Adipose tissue (tissue), 3 donors: ENCODE results near the gene EVA1B. TPM values are rescaled to one million over a fixed set of nuclear protein-coding genes. Genes with fewer than 3 reads are reported as not detected.

Experiments used
- H3K27ac ChIP-seq: one replicate; pipeline ENCODE4 v1.5.1; 2013; ENCODE audit warnings: low read depth, low read length
- WGBS, 3 donors: extraction: QIAGEN DNeasy Blood & Tissue Kit; methylation state at CpG; one replicate each; pipeline ENCODE4 v1.1.7; 2013; 5-methylcytosine and 5-hydroxymethylcytosine counted together
- polyA plus RNA-seq, 3 donors: library from polyadenylated mRNA; stranded (reverse); fragments of 200-250 nt; gene quantifications; one replicate each; pipeline ENCODE4 v1.2.3, GENCODE V29; 2013
- donor health status: healthy with polysubstance abuse.
- donor health status: Bipolar disorder and iron deficiency.
- donor health status: healthy.

Gene EVA1B
- polyA plus RNA-seq, 3 donors: 11.5 to 46.7 (median 25.3) TPM

- H3K27ac ChIP-seq: no peak overlapping the region
- WGBS, 3 donors: 66 to 77% (median 71%) methylated on average over 16 of the region's 16 CpGs
Observed at GRCh38 chr1:36349839-36350238, 26.4 kb upstream of the EVA1B start.

- no peak overlapping the region for H3K27ac ChIP-seq
- 45 to 63% (median 46%) methylated on average over 7 of the region's 7 CpGs for WGBS, 3 donors
Observed at GRCh38 chr1:36349241-36349671, 25.8 kb upstream of the EVA1B start.

- WGBS, 3 donors: 89 to 92% (median 91%) methylated on average over 8 of the region's 8 CpGs
- no peak overlapping the region for H3K27ac ChIP-seq
Observed at GRCh38 chr1:36346741-36347370, 23.4 kb upstream of the EVA1B start.

GRCh38 chr1:36345353-36345752 is 21.9 kb upstream of the EVA1B start:
- WGBS, 3 donors: 86 to 95% (median 88%) methylated on average over 7 of the region's 7 CpGs
- H3K27ac ChIP-seq: no peak overlapping the region

DNA sequence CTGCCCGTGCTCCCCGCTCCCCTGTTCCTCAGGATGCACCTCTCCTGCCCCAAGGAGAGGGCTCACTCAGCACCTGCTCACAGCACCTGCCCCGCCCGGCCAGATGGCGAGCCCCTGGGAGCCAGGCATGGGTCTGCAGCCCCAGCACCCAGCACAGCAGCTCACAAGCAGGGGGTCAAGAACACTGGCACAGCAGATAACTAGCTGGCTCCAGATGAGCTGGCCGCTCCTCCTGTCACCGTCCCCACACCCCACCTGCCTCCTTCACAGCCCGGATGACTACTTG is 20.9 kb upstream of the EVA1B start:
- no peak overlapping the region for H3K27ac ChIP-seq
- 86 to 94% (median 91%) methylated on average over 8 of the region's 8 CpGs for WGBS, 3 donors

- 82 to 93% (median 88%) methylated on average over 22 to 24 of the region's 24 CpGs for WGBS, 3 donors
Observed at GRCh38 chr1:36343651-36344394, 20.4 kb upstream of the EVA1B start.

GRCh38 chr1:36342426-36343185 is 19.2 kb upstream of the EVA1B start:
- WGBS, 3 donors: 74 to 80% (median 78%) methylated on average over 10 of the region's 10 CpGs
- no peak overlapping the region for H3K27ac ChIP-seq

More at GRCh38 chr1:36343651-36344394, 20.4 kb upstream of the EVA1B start:
- H3K27ac ChIP-seq: no peak overlapping the region

GRCh38 chr1:36341626-36342320 is 18.3 kb upstream of the EVA1B start:
- 89 to 93% (median 89%) methylated on average over 34 of the region's 34 CpGs for WGBS, 3 donors
- H3K27ac ChIP-seq: no peak overlapping the region

DNA sequence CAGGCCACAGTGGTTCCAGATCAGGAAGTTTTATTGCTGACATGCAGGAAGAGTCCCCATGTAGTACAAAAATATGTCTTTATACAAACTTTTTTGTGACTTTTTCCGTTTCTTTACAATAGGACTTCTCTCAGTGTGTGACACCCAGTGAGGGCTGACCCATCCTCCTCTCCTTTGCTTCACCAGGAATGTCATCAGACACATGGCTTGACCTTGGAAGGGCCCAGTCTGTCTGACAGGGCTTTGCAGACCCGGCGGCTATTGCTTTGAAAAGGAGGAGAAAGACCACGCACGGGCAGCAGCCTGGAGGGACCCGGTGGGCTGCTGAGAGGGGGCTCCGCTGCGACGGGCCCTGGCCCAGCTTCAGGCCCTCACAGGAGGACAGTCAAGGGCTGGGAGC is 16.2 kb upstream of the EVA1B start:
- no peak overlapping the region for H3K27ac ChIP-seq
- WGBS, 3 donors: 76 to 86% (median 83%) methylated on average over 9 of the region's 9 CpGs

- no peak overlapping the region for H3K27ac ChIP-seq
Observed at GRCh38 chr1:36339215-36339614, 15.8 kb upstream of the EVA1B start.

DNA sequence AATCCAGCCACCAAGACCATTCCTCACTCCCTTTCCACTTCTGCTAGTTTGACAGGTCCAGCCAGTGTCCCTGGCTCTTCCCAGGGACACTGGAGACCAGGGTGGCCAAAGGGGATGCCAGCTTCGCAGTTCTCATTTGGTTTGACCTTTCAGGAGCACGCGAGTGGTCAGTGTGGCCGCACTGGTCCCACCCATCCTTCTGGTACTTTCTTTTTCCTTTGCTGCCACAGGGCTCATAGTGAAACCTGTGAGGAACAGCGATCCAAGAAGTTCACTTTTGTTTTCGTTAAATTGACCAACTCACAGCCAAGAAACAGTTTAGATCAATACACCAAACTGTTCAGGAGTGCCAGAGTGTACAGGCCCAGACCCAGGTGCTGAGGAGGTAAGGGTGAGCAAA is 14.4 kb upstream of the EVA1B start:
- no peak overlapping the region for H3K27ac ChIP-seq
- WGBS, 3 donors: 74 to 88% (median 80%) methylated on average over 6 of the region's 6 CpGs

More at GRCh38 chr1:36339215-36339614, 15.8 kb upstream of the EVA1B start:
- WGBS, 3 donors: 62 to 68% (median 67%) methylated on average over 7 of the region's 7 CpGs

GRCh38 chr1:36330940-36331339 is 7.5 kb upstream of the EVA1B start:
- no peak overlapping the region for H3K27ac ChIP-seq

DNA sequence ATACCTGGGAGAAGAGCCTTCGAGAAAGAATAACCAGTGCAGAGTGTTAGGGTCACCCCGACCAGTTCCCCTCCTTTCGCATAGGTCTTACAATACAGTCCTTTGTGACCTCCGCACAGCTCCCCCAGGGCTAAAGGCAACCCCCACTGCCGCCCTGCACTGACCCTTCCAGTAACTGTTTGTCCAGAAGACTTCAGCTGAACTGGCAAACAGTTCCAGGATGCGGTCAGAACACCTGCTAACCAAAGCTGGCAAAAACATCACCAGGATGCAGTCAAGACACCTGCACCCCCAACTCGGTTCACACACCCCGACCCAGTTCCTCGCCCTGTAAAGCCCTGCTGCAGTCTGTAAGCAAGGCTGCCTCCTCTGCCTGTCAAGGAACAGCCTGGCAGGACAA is 6.4 kb upstream of the EVA1B start:
- H3K27ac ChIP-seq: no peak overlapping the region
- 84 to 85% (median 85%) methylated on average over 9 of the region's 9 CpGs for WGBS, 3 donors

More at GRCh38 chr1:36330940-36331339, 7.5 kb upstream of the EVA1B start:
- WGBS, 3 donors: 86 to 92% (median 88%) methylated on average over 15 of the region's 15 CpGs

DNA sequence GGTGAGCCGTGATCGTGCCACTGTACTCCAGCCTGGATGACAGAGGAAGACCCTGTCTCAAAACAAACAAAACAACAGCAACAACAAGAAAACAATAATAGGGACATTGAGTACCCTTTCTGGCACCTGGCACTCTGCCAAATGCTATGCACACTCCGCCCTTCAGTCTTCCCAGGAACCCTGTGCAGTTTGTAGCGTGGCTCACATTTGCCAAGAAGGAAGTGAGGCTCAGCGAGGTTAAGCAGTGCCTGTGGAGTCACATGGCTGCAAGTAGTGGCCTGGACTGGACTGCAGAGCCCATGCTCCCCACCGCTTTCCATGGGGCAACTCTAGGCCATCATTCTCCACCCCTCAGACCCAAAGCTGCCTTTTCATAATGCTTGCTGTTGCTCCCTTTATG is 5.3 kb upstream of the EVA1B start:
- no peak overlapping the region for H3K27ac ChIP-seq
- WGBS, 3 donors: 51 to 80% (median 54%) methylated on average over 6 of the region's 6 CpGs

DNA sequence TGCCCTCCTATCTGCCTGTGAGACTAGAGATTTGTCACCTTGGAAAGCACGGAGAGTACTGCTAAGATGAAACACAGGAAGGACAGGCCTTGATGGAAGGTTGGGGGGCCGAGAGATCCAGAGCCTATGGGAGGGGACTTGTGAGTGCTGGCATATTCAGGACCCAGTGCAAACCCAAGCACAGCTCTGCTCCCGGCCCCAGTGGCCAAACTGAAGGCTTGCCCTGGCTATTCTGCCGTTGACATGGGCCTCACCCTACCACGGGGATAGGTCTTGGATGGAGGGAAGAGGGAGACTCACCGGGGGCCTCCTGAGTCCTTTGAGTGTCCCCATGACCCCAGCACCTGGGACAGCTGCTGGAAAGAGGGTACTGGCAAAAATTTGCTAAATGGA is 4.6 kb upstream of the EVA1B start:
- 83 to 90% (median 86%) methylated on average over 6 of the region's 6 CpGs for WGBS, 3 donors
- H3K27ac ChIP-seq: no peak overlapping the region

- WGBS, 3 donors: 76 to 92% (median 88%) methylated on average over 9 of the region's 9 CpGs
- no peak overlapping the region for H3K27ac ChIP-seq
Observed at GRCh38 chr1:36327421-36328087, 4.1 kb upstream of the EVA1B start.

- H3K27ac ChIP-seq: no peak overlapping the region
- 50 to 56% (median 53%) methylated on average over 6 of the region's 6 CpGs for WGBS, 3 donors
Observed at GRCh38 chr1:36326499-36326898, 3.1 kb upstream of the EVA1B start.

DNA sequence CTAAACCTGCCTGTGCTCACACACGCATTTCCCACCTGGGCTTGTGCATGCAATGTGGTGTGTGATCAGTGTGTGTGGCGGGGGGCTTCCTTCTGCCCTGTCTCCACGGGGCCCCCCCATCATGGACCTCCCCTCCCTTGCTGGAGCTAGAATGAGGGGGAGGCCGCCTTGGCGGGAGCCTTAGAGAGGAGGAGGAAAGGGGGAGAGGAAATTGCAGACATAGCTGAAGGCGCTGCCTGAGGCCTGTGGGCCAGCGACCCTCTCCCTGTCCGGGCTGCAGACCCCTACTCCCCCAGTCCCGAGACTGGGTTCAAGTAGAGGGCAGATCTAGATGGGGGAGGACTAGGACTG is 883 bp upstream of the EVA1B start:
- no peak overlapping the region for H3K27ac ChIP-seq
- WGBS, 3 donors: 15 to 34% (median 17%) methylated on average over 8 to 9 of the region's 9 CpGs
